DOHH2 (cell line): ENCODE data around the gene TSEN2.

Experiments
- CTCF ChIP-seq: fragments of 200-600 bp; sonication (generic); IDR thresholded peaks from one replicate; pipeline ENCODE4 v1.5.1; 2014; ENCODE audit warnings: antibody characterized with exemption, mild to moderate bottlenecking, low read depth, low read length; ENCODE audit not compliant: poor library complexity, severe bottlenecking
- EZH2phosphoT487 ChIP-seq: fragments of 200-600 bp; sonication (generic); IDR thresholded peaks from 2 replicates; pipeline ENCODE4 v1.6.1; 2017; ENCODE audit warnings: borderline replicate concordance, mild to moderate bottlenecking, antibody characterized with exemption, low read length, moderate library complexity, mixed read lengths

GRCh38 chr3:12487786-12488185 lies 3.5 kb downstream of the TSEN2 start:
- TF ChIP-seq CTCF (no peak), EZH2phosphoT487 (no peak)
